Mucosa of stomach (tissue), 1 donor: Measurements from ENCODE around the gene SEMA3E.
"Not testable (repeated sequence)": the region's sequence is repeated elsewhere in the genome, so short reads cannot be mapped to it uniquely, and the experiment has no call there.

Experiments
- H3K27me3 ChIP-seq: one replicate; pipeline ENCODE4 v1.7.0; 2013; ENCODE audit warnings: mild to moderate bottlenecking, low read length; ENCODE audit not compliant: control insufficient read depth, insufficient read depth
- H3K36me3 ChIP-seq: one replicate; pipeline ENCODE4 v1.7.0; 2013; ENCODE audit warnings: low read length; ENCODE audit not compliant: control insufficient read depth, insufficient read depth
- H3K4me1 ChIP-seq: one replicate; pipeline ENCODE4 v1.7.0; 2013; ENCODE audit warnings: mild to moderate bottlenecking, low read length; ENCODE audit not compliant: control insufficient read depth, insufficient read depth
- H3K4me3 ChIP-seq: one replicate; pipeline ENCODE4 v1.7.0; 2013; ENCODE audit warnings: low read length
- H3K9ac ChIP-seq: one replicate; pipeline ENCODE4 v1.7.0; 2013; ENCODE audit warnings: mild to moderate bottlenecking, low read length, moderate library complexity
- H3K9me3 ChIP-seq: one replicate; pipeline ENCODE4 v1.7.0; 2013; ENCODE audit warnings: mild to moderate bottlenecking, low read length, moderate library complexity; ENCODE audit not compliant: control insufficient read depth
- donor health status: Pancreatic carcinoma.

The SEMA3E gene

GRCh38 chr7:83469491-83469890, 179.4 kb downstream of the SEMA3E start:
- H3K27me3 ChIP-seq = no peaks in the 10 kb centered on the region
- H3K4me3 ChIP-seq = no peak overlapping the region
- H3K9me3 ChIP-seq = no peaks in the 10 kb centered on the region
- no peaks in the 10 kb centered on the region for H3K36me3 ChIP-seq
- H3K9ac ChIP-seq = no peak overlapping the region
- no peaks in the 10 kb centered on the region for H3K4me1 ChIP-seq

- Histone ChIP-seq H3K9me3 (no peaks in the 10 kb centered on the region), H3K27me3 (no peaks in the 10 kb centered on the region), H3K9ac (no peak overlapping the region), H3K4me3 (no peak overlapping the region), H3K36me3 (no peaks in the 10 kb centered on the region), H3K4me1 (no peaks in the 10 kb centered on the region)
Measured at GRCh38 chr7:83469076-83469475, 179.9 kb downstream of the SEMA3E start.

GRCh38 chr7:83468251-83468739, 180.6 kb downstream of the SEMA3E start:
- Histone ChIP-seq H3K4me3 (no peak overlapping the region), H3K4me1 (no peaks in the 10 kb centered on the region), H3K27me3 (no peaks in the 10 kb centered on the region), H3K9ac (no peak overlapping the region), H3K36me3 (no peaks in the 10 kb centered on the region), H3K9me3 (no peaks in the 10 kb centered on the region)

DNA sequence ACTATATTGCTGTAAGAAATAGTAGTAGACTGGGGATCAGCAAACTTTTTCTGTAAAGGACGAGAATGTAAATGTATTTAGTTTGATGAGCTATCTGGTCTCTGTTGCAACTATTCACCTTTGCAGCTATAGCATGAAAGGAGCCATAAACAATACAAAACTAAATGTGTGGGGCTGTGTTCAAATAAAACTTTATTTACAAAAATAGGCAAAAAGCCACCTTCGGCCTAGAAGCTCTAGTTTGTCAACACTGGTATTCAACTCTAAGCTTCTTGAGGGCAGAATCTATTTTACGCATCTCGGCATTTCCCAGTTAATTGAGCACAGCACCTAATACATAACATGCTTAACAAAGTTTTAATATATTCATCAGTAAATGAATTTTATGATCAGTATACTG, 181.4 kb downstream of the SEMA3E start:
- Histone ChIP-seq H3K36me3 (no peaks in the 10 kb centered on the region), H3K9ac (no peak overlapping the region), H3K4me3 (no peak overlapping the region), H3K27me3 (no peaks in the 10 kb centered on the region), H3K4me1 (no peaks in the 10 kb centered on the region), H3K9me3 (no peaks in the 10 kb centered on the region)

- Histone ChIP-seq H3K4me3 (no peak overlapping the region), H3K9ac (no peak overlapping the region), H3K4me1 (no peaks in the 10 kb centered on the region), H3K27me3 (no peaks in the 10 kb centered on the region), H3K36me3 (no peaks in the 10 kb centered on the region), H3K9me3 (no peaks in the 10 kb centered on the region)
Measured at GRCh38 chr7:83466956-83467355, 182.0 kb downstream of the SEMA3E start.

GRCh38 chr7:83466187-83466923, 182.6 kb downstream of the SEMA3E start:
- H3K4me1 ChIP-seq = no peaks in the 10 kb centered on the region
- H3K9me3 ChIP-seq = no peaks in the 10 kb centered on the region
- no peaks in the 10 kb centered on the region for H3K27me3 ChIP-seq
- no peak overlapping the region for H3K9ac ChIP-seq
- no peaks in the 10 kb centered on the region for H3K36me3 ChIP-seq
- H3K4me3 ChIP-seq = no peak overlapping the region

GRCh38 chr7:83465643-83466042, 183.3 kb downstream of the SEMA3E start:
- H3K9me3 ChIP-seq = no peaks in the 10 kb centered on the region
- no peaks in the 10 kb centered on the region for H3K27me3 ChIP-seq
- no peak overlapping the region for H3K4me3 ChIP-seq
- H3K9ac ChIP-seq = no peak overlapping the region
- no peaks in the 10 kb centered on the region for H3K36me3 ChIP-seq
- H3K4me1 ChIP-seq = no peaks in the 10 kb centered on the region

- H3K4me3 ChIP-seq, H3K9me3 ChIP-seq, H3K4me1 ChIP-seq, H3K9ac ChIP-seq, H3K36me3 ChIP-seq, H3K27me3 ChIP-seq: not testable (repeated sequence)
Measured at GRCh38 chr7:83461820-83462219, 187.1 kb downstream of the SEMA3E start.

DNA sequence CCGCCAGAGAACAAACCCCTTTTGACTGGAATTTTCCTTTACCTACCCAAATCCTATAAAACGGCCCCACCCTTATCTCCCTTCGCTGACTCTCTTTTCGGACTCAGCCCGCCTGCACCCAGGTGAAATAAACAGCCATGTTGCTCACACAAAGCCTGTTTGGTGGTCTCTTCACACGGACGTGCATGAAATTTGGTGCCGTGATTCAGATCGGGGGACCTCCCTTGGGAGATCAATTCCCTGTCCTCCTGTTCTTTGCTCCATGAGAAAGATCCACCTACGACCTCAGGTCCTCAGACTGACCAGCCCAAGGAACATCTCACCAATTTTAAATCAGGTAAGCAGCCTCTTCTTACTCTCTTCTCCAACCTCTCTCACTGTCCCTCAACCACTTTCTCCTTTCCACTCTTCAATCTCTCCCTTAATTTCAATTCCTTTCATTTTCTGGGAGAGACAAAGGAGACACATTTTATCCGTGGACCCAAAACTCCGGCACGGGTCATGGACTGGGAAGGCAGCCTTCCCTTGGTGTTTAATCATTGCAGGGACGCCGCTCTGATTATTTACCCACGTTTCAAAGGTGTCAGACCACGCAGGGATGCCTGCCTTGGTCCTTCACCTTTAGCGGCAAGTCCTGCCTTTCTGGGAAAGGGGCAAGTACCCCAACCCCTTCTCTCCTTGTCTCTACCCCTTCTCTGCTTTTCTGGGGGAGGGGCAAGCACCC, 188.8 kb downstream of the SEMA3E start:
- H3K36me3 ChIP-seq, H3K4me3 ChIP-seq, H3K9me3 ChIP-seq, H3K4me1 ChIP-seq, H3K27me3 ChIP-seq, H3K9ac ChIP-seq: not testable (repeated sequence)

DNA sequence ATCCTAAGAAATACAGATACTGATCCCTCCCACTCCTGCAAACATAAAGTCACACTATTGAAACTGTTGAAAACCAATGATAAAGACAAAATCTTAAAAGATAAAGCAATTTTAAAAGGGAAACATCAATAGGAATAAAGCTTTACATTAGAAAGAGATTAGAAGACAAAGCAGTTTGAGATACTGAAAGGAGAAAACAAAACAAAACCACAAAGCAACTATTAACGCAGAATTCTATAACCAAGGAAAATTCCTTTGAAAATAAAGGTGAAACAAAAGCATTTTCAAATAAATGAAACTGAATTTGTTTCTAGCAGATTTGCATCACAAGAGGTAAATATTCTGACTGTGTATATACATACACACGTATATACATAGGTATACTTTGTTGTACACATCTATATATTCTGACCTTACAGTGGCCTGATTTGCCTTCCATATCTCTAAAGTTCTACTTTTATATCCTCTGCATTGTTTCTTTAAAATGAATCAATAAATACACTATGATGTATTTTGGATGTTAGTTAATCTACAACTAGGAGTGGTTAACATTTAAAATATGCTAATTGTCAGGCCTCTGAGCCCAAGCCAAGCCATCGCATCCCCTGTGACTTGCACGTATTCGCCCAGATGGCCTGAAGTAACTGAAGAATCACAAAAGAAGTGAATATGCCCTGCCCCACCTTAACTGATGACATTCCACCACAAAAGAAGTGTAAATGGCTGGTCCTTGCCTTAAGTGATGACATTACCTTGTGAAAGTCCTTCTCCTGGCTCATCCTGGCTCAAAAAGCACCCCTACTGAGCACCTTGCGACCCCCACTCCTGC, 189.6 kb downstream of the SEMA3E start:
- H3K27me3 ChIP-seq, H3K36me3 ChIP-seq, H3K4me3 ChIP-seq, H3K9ac ChIP-seq, H3K9me3 ChIP-seq, H3K4me1 ChIP-seq: not testable (repeated sequence)

GRCh38 chr7:83457022-83457892, 191.7 kb downstream of the SEMA3E start:
- Histone ChIP-seq H3K9me3 (no peaks in the 10 kb centered on the region), H3K36me3 (no peaks in the 10 kb centered on the region), H3K9ac (no peak overlapping the region), H3K4me1 (no peaks in the 10 kb centered on the region), H3K27me3 (no peaks in the 10 kb centered on the region), H3K4me3 (no peak overlapping the region)
